Activated CD4-positive, alpha-beta T cell treated with anti-CD3 and anti-CD28 coated beads, Interleukin-2, amount 10 ng/mL, durations not matched to agents 7 days and 5 days (primary cell): ENCODE results near the gene AGBL4. TPM values are rescaled to one million over a fixed set of nuclear protein-coding genes. Genes with fewer than 3 reads are reported as not detected.

Experiments
- CTCF ChIA-PET: fragments of 350-600 bp; sonication (Branson Sonifier 250); formaldehyde crosslinking; loops from one replicate; lab custom pipeline; 2021; ENCODE audit warnings: antibody characterized with exemption; lab: Charles Lee
- POLR2A ChIA-PET: fragments of 350-600 bp; sonication (Branson Sonifier 250); formaldehyde crosslinking; loops from one replicate; lab custom pipeline; 2021; ENCODE audit warnings: antibody characterized with exemption; lab: Charles Lee
- DNase-seq: peaks from one replicate; pipeline ENCODE4 v3.0.0-alpha.2; 2020
- H3K27ac Mint-ChIP-seq: one replicate; pipeline ENCODE4 v1.8.0; 2021; ENCODE audit warnings: mild to moderate bottlenecking, moderate library complexity, mixed read lengths
- H3K27me3 Mint-ChIP-seq: one replicate; pipeline ENCODE4 v1.8.0; 2021; ENCODE audit warnings: mixed read lengths
- H3K36me3 Mint-ChIP-seq: one replicate; pipeline ENCODE4 v1.8.0; 2021; ENCODE audit warnings: low read depth, mixed read lengths
- H3K4me1 Mint-ChIP-seq: one replicate; pipeline ENCODE4 v1.8.0; 2021; ENCODE audit warnings: mixed read lengths
- H3K4me3 Mint-ChIP-seq: one replicate; pipeline ENCODE4 v1.8.0; 2021; ENCODE audit warnings: mild to moderate bottlenecking, moderate library complexity, mixed read lengths
- H3K9me3 Mint-ChIP-seq: one replicate; pipeline ENCODE4 v1.8.0; 2021; ENCODE audit warnings: mixed read lengths
- total RNA-seq, 2 experiments: library from RNA; stranded (reverse); gene quantifications; one replicate each; pipeline ENCODE4 v1.2.3, GENCODE V29; 2021

The AGBL4 gene
- total RNA-seq, 2 experiments from 2014 or later, result not detected

GRCh38 chr1:49523764-49524163, 500.0 kb downstream of the AGBL4 start:
- ChIA-PET POLR2A (no interaction called here), CTCF (no interaction called here)
- Mint-ChIP-seq H3K4me3 (no peak overlapping the region), H3K27ac (no peak overlapping the region), H3K9me3 (no peaks in the 10 kb centered on the region), H3K36me3 (no peaks in the 10 kb centered on the region), H3K4me1 (no peaks in the 10 kb centered on the region), H3K27me3 (no peaks in the 10 kb centered on the region)
- no peak for DNase-seq

- no peaks in the 10 kb centered on the region for H3K4me1 Mint-ChIP-seq
- POLR2A ChIA-PET, result no interaction called here
- H3K27ac Mint-ChIP-seq, result no peak overlapping the region
- H3K36me3 Mint-ChIP-seq, result no peaks in the 10 kb centered on the region
- H3K27me3 Mint-ChIP-seq, result no peaks in the 10 kb centered on the region
- no peak overlapping the region for H3K4me3 Mint-ChIP-seq
- no peaks in the 10 kb centered on the region for H3K9me3 Mint-ChIP-seq
- CTCF ChIA-PET, result no interaction called here
- DNase-seq, result no peak
These were observed 556.8 kb downstream of the AGBL4 start for GRCh38 chr1:49466961-49467360.

- H3K4me3 Mint-ChIP-seq, result no peak overlapping the region
- H3K36me3 Mint-ChIP-seq, result no peaks in the 10 kb centered on the region
- DNase-seq, result no peak
- POLR2A ChIA-PET, result no interaction called here
- CTCF ChIA-PET, result no interaction called here
- no peak overlapping the region for H3K27ac Mint-ChIP-seq
- H3K4me1 Mint-ChIP-seq, result no peaks in the 10 kb centered on the region
- no peaks in the 10 kb centered on the region for H3K9me3 Mint-ChIP-seq
- no peaks in the 10 kb centered on the region for H3K27me3 Mint-ChIP-seq
These were observed 558.1 kb downstream of the AGBL4 start for GRCh38 chr1:49465486-49466185.

DNA sequence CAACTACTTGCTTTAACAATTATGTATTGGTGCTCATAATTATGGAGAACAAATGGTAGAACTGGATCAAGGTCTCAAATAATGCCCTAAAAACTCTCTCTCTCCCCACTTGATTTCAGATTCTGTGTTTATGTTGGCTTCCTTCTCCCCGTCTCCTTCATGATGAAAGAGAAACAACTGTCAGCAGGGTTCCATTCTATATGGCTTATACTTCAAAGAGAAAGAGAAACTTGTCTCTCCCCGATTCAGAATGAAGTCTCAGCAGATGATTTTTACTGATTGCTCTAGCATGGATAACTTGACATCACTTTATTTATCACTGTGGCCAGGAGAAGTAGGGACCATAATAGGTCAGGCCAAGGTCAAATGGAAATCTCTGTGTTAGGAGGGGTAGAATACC, 575.6 kb downstream of the AGBL4 start:
- POLR2A ChIA-PET, result no interaction called here
- Mint-ChIP-seq H3K4me3 (no peak overlapping the region), H3K36me3 (no peaks in the 10 kb centered on the region), H3K27me3 (no peaks in the 10 kb centered on the region), H3K4me1 (no peaks in the 10 kb centered on the region), H3K9me3 (peaks cover 2% of the 10 kb centered on the region), H3K27ac (no peak overlapping the region)
- CTCF ChIA-PET, result no interaction called here
- DNase-seq, result no peak

- ChIA-PET POLR2A (no interaction called here), CTCF (no interaction called here)
- no peak for DNase-seq
- Mint-ChIP-seq H3K27ac (no peak overlapping the region), H3K36me3 (no peaks in the 10 kb centered on the region), H3K27me3 (no peaks in the 10 kb centered on the region), H3K4me1 (no peaks in the 10 kb centered on the region), H3K4me3 (no peak overlapping the region), H3K9me3 (peaks cover 6% of the 10 kb centered on the region)
These were observed 586.9 kb downstream of the AGBL4 start for GRCh38 chr1:49436865-49437264.

- POLR2A ChIA-PET, result no interaction called here
- Mint-ChIP-seq H3K36me3 (no peaks in the 10 kb centered on the region), H3K27me3 (no peaks in the 10 kb centered on the region)
These were observed 588.5 kb downstream of the AGBL4 start for GRCh38 chr1:49435291-49435690.

DNA sequence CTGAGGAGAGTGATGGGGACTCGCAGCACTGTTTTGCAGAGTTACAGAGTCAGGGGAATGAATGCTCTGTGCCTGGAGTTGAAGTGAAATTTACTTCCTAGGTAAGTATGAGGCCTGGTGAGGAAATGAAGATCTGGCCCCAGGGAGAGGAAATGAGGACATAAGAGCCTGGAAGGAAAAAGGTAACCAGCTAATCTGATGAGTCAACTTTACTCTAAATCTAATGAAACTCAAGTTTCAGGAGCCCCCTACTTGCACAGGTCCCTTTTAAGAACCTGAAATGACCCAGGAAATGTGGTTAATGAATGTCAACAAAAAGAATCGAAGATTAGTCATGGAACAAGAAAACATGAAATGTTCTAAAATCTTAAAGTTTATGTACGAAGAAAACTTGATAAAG, 599.0 kb downstream of the AGBL4 start:
- POLR2A ChIA-PET, result no interaction called here
- no peak overlapping the region for H3K4me3 Mint-ChIP-seq

More at GRCh38 chr1:49435291-49435690, 588.5 kb downstream of the AGBL4 start:
- Mint-ChIP-seq H3K9me3 (peaks cover 6% of the 10 kb centered on the region), H3K4me1 (no peaks in the 10 kb centered on the region), H3K27ac (no peak overlapping the region), H3K4me3 (no peak overlapping the region)
- CTCF ChIA-PET, result interaction anchor here (0.6 kb wide), 1 partner anchor 165 kb away, joined by 3 read pairs; no protein-coding TSS in a partner anchor
- DNase-seq, result no peak

GRCh38 chr1:49416758-49417157, 607.0 kb downstream of the AGBL4 start:
- Mint-ChIP-seq H3K9me3 (no peaks in the 10 kb centered on the region), H3K36me3 (no peaks in the 10 kb centered on the region), H3K4me3 (no peak overlapping the region), H3K27ac (no peak overlapping the region), H3K4me1 (no peaks in the 10 kb centered on the region), H3K27me3 (no peaks in the 10 kb centered on the region)
- ChIA-PET POLR2A (no interaction called here), CTCF (no interaction called here)
- DNase-seq, result no peak

More for the DNA sequence above, 599.0 kb downstream of the AGBL4 start:
- Mint-ChIP-seq H3K27me3 (no peaks in the 10 kb centered on the region), H3K4me1 (no peaks in the 10 kb centered on the region), H3K9me3 (no peaks in the 10 kb centered on the region), H3K36me3 (no peaks in the 10 kb centered on the region), H3K27ac (no peak overlapping the region)
- CTCF ChIA-PET, result no interaction called here
- DNase-seq, result no peak

DNA sequence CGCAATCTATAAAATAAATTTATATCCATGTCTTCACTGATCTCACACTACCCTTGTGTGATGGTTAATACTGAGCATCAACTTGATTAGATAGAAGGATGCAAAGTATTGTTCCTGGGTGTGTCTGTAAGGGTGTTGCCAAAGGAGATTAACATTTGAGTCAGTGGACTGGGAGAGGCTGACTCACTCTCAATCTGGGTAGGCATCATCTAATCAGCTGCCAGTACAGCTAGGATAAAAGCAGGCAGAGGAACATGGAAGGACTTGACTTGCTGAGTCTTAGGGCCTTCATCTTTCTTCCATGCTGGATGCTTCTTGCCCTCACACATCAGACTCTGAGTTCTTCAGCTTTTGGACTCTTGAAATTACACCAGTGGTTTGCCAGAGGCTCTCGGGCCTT, 615.4 kb downstream of the AGBL4 start:
- Mint-ChIP-seq H3K9me3 (no peaks in the 10 kb centered on the region), H3K36me3 (no peaks in the 10 kb centered on the region), H3K27ac (no peak overlapping the region), H3K4me3 (no peak overlapping the region), H3K27me3 (no peaks in the 10 kb centered on the region), H3K4me1 (no peaks in the 10 kb centered on the region)
- no peak for DNase-seq
- ChIA-PET CTCF (no interaction called here), POLR2A (no interaction called here)

DNA sequence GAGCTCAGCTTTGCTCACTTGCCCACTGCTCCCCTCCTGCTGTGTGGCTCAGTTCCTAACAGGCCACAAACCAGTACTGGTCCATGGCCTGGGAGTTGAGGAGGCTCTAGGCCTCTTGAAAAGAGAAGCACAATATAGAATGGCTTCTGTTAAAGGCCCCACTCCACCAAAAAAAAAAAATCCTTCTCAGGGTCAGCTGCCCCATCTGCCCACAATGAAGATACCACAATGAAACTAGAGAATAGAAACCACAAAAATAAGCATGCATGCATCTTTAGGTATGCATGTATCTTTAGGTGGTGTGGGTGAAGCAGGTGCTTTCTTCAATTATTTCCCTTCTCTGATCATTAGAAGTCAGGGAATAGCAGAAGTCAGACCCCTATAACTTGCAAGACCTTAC, 626.7 kb downstream of the AGBL4 start:
- H3K27ac Mint-ChIP-seq, result no peak overlapping the region
- H3K36me3 Mint-ChIP-seq, result no peaks in the 10 kb centered on the region
- ChIA-PET CTCF (no interaction called here), POLR2A (no interaction called here)
- H3K27me3 Mint-ChIP-seq, result no peaks in the 10 kb centered on the region
- H3K9me3 Mint-ChIP-seq, result peaks cover 3% of the 10 kb centered on the region
- H3K4me1 Mint-ChIP-seq, result no peaks in the 10 kb centered on the region
- no peak for DNase-seq
- H3K4me3 Mint-ChIP-seq, result no peak overlapping the region

DNA sequence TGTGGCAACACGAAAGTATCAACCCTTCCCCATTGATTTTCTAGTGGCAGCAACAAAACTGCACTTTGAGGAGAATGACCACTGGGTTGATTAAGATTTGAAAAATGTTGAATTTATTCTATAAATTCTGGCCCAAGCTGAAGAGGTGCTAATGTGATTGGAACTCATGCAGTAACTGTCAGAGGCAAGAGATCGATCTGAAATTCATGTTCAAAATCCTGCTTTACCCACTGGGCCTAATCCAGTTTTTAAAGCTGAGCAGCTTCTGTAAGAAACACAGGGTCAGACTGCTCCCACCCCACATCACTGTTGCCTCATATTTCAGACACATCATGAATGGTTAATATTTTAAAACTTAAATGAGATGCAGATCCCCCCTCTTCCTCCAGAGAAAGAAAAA, 629.6 kb downstream of the AGBL4 start:
- Mint-ChIP-seq H3K36me3 (no peaks in the 10 kb centered on the region), H3K9me3 (no peaks in the 10 kb centered on the region), H3K27me3 (no peaks in the 10 kb centered on the region), H3K4me1 (no peaks in the 10 kb centered on the region), H3K27ac (no peak overlapping the region), H3K4me3 (no peak overlapping the region)
- CTCF ChIA-PET, result no interaction called here
- no peak for DNase-seq
- POLR2A ChIA-PET, result no interaction called here

DNA sequence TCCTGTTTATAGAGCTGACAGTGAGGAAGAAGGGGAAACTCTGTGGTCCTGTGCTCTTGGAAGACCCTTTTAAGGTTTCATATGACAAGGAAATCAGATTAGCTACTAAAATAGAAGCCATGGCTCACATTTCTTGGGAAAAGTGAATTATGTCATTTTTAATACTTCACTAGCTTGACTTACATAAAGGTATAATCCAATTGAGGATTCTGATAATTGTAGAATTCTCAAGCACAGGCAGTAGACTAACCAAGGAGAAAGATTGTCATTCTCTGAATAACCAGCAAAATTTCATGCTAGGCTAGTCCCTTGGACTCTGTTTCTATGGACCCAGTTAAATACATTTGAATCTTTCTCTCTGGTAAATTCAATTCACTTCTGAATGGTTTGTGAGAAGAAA, 634.1 kb downstream of the AGBL4 start:
- Mint-ChIP-seq H3K4me1 (no peaks in the 10 kb centered on the region), H3K4me3 (no peak overlapping the region), H3K27me3 (no peaks in the 10 kb centered on the region), H3K9me3 (no peaks in the 10 kb centered on the region), H3K36me3 (no peaks in the 10 kb centered on the region), H3K27ac (no peak overlapping the region)
- CTCF ChIA-PET, result no interaction called here
- no peak for DNase-seq
- POLR2A ChIA-PET, result no interaction called here

GRCh38 chr1:49364676-49365075, 659.1 kb downstream of the AGBL4 start:
- H3K4me1 Mint-ChIP-seq, result no peaks in the 10 kb centered on the region
- no peaks in the 10 kb centered on the region for H3K27me3 Mint-ChIP-seq
- ChIA-PET POLR2A (no interaction called here), CTCF (no interaction called here)
- DNase-seq, result no peak
- no peaks in the 10 kb centered on the region for H3K36me3 Mint-ChIP-seq
- no peaks in the 10 kb centered on the region for H3K9me3 Mint-ChIP-seq
- no peak overlapping the region for H3K4me3 Mint-ChIP-seq
- H3K27ac Mint-ChIP-seq, result no peak overlapping the region

- no peaks in the 10 kb centered on the region for H3K9me3 Mint-ChIP-seq
- no peaks in the 10 kb centered on the region for H3K36me3 Mint-ChIP-seq
- H3K27me3 Mint-ChIP-seq, result no peaks in the 10 kb centered on the region
- no peak for DNase-seq
- no peak overlapping the region for H3K27ac Mint-ChIP-seq
- no peaks in the 10 kb centered on the region for H3K4me1 Mint-ChIP-seq
- ChIA-PET CTCF (no interaction called here), POLR2A (no interaction called here)
- H3K4me3 Mint-ChIP-seq, result no peak overlapping the region
These were observed 660.1 kb downstream of the AGBL4 start for GRCh38 chr1:49363628-49364027.
